ENCODE measurements around the gene ADAMTSL1.

DNA sequence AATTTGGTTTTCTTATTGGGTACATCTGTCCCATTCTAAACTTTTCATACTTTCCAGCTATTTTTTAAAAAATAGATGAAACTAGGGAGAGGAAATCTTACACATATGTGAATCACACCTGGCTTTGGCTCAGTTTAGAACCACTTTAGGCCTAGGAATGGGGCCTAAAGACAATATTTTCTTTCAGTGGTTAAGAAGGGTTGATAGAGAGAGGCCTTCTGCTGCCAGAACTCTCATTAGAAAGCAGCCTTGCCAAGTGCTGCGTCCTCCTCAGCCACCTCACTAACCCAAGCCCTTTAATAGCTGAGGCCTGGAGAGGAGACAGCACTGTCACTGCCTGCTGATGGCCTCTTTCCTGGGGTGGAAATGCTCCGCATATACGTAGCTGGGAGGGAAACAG is 391.6 kb downstream of the ADAMTSL1 start:
- TF ChIP-seq, protein P1, sequence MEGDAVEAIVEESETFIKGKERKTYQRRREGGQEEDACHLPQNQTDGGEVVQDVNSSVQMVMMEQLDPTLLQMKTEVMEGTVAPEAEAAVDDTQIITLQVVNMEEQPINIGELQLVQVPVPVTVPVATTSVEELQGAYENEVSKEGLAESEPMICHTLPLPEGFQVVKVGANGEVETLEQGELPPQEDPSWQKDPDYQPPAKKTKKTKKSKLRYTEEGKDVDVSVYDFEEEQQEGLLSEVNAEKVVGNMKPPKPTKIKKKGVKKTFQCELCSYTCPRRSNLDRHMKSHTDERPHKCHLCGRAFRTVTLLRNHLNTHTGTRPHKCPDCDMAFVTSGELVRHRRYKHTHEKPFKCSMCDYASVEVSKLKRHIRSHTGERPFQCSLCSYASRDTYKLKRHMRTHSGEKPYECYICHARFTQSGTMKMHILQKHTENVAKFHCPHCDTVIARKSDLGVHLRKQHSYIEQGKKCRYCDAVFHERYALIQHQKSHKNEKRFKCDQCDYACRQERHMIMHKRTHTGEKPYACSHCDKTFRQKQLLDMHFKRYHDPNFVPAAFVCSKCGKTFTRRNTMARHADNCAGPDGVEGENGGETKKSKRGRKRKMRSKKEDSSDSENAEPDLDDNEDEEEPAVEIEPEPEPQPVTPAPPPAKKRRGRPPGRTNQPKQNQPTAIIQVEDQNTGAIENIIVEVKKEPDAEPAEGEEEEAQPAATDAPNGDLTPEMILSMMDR (IDR thresholded peaks at IDR 0.05): no peak
- TF ChIP-seq POLR2AphosphoS5 (IDR thresholded peaks at IDR 0.05; ENCODE audit: low read depth, low read length): no peak
- TF ChIP-seq, protein P2, sequence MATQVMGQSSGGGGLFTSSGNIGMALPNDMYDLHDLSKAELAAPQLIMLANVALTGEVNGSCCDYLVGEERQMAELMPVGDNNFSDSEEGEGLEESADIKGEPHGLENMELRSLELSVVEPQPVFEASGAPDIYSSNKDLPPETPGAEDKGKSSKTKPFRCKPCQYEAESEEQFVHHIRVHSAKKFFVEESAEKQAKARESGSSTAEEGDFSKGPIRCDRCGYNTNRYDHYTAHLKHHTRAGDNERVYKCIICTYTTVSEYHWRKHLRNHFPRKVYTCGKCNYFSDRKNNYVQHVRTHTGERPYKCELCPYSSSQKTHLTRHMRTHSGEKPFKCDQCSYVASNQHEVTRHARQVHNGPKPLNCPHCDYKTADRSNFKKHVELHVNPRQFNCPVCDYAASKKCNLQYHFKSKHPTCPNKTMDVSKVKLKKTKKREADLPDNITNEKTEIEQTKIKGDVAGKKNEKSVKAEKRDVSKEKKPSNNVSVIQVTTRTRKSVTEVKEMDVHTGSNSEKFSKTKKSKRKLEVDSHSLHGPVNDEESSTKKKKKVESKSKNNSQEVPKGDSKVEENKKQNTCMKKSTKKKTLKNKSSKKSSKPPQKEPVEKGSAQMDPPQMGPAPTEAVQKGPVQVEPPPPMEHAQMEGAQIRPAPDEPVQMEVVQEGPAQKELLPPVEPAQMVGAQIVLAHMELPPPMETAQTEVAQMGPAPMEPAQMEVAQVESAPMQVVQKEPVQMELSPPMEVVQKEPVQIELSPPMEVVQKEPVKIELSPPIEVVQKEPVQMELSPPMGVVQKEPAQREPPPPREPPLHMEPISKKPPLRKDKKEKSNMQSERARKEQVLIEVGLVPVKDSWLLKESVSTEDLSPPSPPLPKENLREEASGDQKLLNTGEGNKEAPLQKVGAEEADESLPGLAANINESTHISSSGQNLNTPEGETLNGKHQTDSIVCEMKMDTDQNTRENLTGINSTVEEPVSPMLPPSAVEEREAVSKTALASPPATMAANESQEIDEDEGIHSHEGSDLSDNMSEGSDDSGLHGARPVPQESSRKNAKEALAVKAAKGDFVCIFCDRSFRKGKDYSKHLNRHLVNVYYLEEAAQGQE (IDR thresholded peaks at IDR 0.05; ENCODE audit: insufficient read depth in 1 of 2, low read depth in 2 of 2, low read length in 1 of 2): no peak
- TF ChIP-seq SIN3A (IDR thresholded peaks at IDR 0.05; ENCODE audit: borderline replicate concordance, insufficient read depth, low read depth, low read length): no peak

All from Panc1 (cell line).